Endodermal cell (in vitro differentiated cells): ENCODE data around the gene ASRGL1. TPM values are rescaled to one million over a fixed set of nuclear protein-coding genes. Genes with fewer than 3 reads are reported as not detected.
A peak's percentile ranks its signal among the peaks of the same experiment; 100 is the strongest.
"Not testable (repeated sequence)": the region's sequence is repeated elsewhere in the genome, so short reads cannot be mapped to it uniquely, and the experiment has no call there.

Experiments
- DNase-seq: peaks from one replicate; pipeline ENCODE4 v3.0.0-alpha.2; 2017
- H3K27ac ChIP-seq: 2 replicates; pipeline ENCODE4 v1.5.1; 2013; ENCODE audit warnings: mild to moderate bottlenecking, low read depth, low read length, moderate library complexity
- H3K27me3 ChIP-seq: 2 replicates; pipeline ENCODE4 v1.6.1; 2013; ENCODE audit warnings: mild to moderate bottlenecking, low read length, moderate library complexity; ENCODE audit not compliant: insufficient read depth, control insufficient read depth, poor library complexity, severe bottlenecking
- H3K36me3 ChIP-seq: 2 replicates; pipeline ENCODE4 v1.7.0; 2013; ENCODE audit warnings: mild to moderate bottlenecking, low read length, moderate library complexity; ENCODE audit not compliant: control insufficient read depth, insufficient read depth
- H3K4me1 ChIP-seq: one replicate; pipeline ENCODE4 v1.7.0; 2013; ENCODE audit warnings: low read length; ENCODE audit not compliant: control insufficient read depth, insufficient read depth
- H3K4me3 ChIP-seq: 2 replicates; pipeline ENCODE4 v1.5.1; 2013; ENCODE audit warnings: mild to moderate bottlenecking, low read length, moderate library complexity
- H3K9ac ChIP-seq: 2 replicates; pipeline ENCODE4 v1.6.1; 2013; ENCODE audit warnings: mild to moderate bottlenecking, low read length, moderate library complexity; ENCODE audit not compliant: poor library complexity, severe bottlenecking; ENCODE audit errors: extremely low read depth
- H3K9me3 ChIP-seq: 2 replicates; pipeline ENCODE4 v1.6.1; 2013; ENCODE audit warnings: mild to moderate bottlenecking, low read length, moderate library complexity; ENCODE audit not compliant: control insufficient read depth
- H3K27ac Mint-ChIP-seq: 2 replicates; pipeline ENCODE4 v1.8.0; 2020; ENCODE audit warnings: mixed read lengths
- H3K27me3 Mint-ChIP-seq: 2 replicates; pipeline ENCODE4 v1.8.0; 2021; ENCODE audit warnings: mild to moderate bottlenecking, mixed read lengths; ENCODE audit not compliant: insufficient read depth
- H3K36me3 Mint-ChIP-seq: 2 replicates; pipeline ENCODE4 v1.8.0; 2020; ENCODE audit warnings: low read depth, mixed read lengths
- H3K4me1 Mint-ChIP-seq: 2 replicates; pipeline ENCODE4 v1.8.0; 2020; ENCODE audit warnings: mixed read lengths
- H3K4me3 Mint-ChIP-seq: 2 replicates; pipeline ENCODE4 v1.8.0; 2020; ENCODE audit warnings: mild to moderate bottlenecking, moderate library complexity, mixed read lengths
- H3K9me3 Mint-ChIP-seq: 2 replicates; pipeline ENCODE4 v1.8.0; 2020; ENCODE audit warnings: mild to moderate bottlenecking, mixed read lengths
- CTCF ChIP-seq: fragments of 200-600 bp; sonication (generic); conservative IDR thresholded peaks from 2 replicates; pipeline ENCODE4 v1.5.0; 2021; ENCODE audit warnings: antibody characterized with exemption, mild to moderate bottlenecking
- WGBS, 2 experiments: methylation state at CpG; one replicate each; pipeline versions ENCODE4 v1.1.5 to v1.1.7; 2013; ENCODE audit warnings: missing lambda C conversion rate in 2 of 2, mixed read lengths in 1 of 2; ENCODE audit not compliant: insufficient coverage in 1 of 2, insufficient read length in 1 of 2; 5-methylcytosine and 5-hydroxymethylcytosine counted together
- total RNA-seq, 2 donors: library from RNA; stranded (reverse); fragmentation: NEBNext Ultra II Directional in 1 of 2; extraction: Animal tissue kit (Norgen Biotek cat#: 25700) in 1 of 2; gene quantifications; 2 replicates in 1 of 2; 3 replicates in 1 of 2; pipeline ENCODE4 v1.2.1, GENCODE V29; 2021

The ASRGL1 gene
- total RNA-seq, 2 donors from 2014 or later: 39.8 to 61.8 TPM

GRCh38 chr11:62338218-62338617 lies 970 bp downstream of the ASRGL1 start:
- Mint-ChIP-seq H3K36me3 (peaks cover 9% of the 10 kb centered on the region), H3K4me1 (peaks cover 21% of the 10 kb centered on the region), H3K9me3 (peaks cover 1% of the 10 kb centered on the region), H3K27me3 (peaks cover 41% of the 10 kb centered on the region), H3K4me3 (peak overlapping the region; percentile 81), H3K27ac (no peak overlapping the region)
- Histone ChIP-seq H3K27me3 (peaks cover 19% of the 10 kb centered on the region), H3K27ac (no peak overlapping the region), H3K9ac (peak overlapping the region; percentile 59), H3K4me1 (peaks cover 7% of the 10 kb centered on the region), H3K4me3 (peak overlapping the region; percentile 93), H3K36me3 (peaks cover 23% of the 10 kb centered on the region), H3K9me3 (no peaks in the 10 kb centered on the region)
- no peak for TF ChIP-seq CTCF
- WGBS, 2 experiments: 45 to 67% methylated on average over 1 of the region's 1 CpG
- DNase-seq: no peak

GRCh38 chr11:62340269-62340901 lies 3.1 kb downstream of the ASRGL1 start:
- H3K27ac Mint-ChIP-seq: no peak overlapping the region
- no peak overlapping the region for H3K27ac ChIP-seq
- no peaks in the 10 kb centered on the region for H3K9me3 ChIP-seq
- H3K4me1 ChIP-seq: peaks cover 7% of the 10 kb centered on the region
- H3K4me3 Mint-ChIP-seq: no peak overlapping the region
- H3K4me1 Mint-ChIP-seq: peaks cover 21% of the 10 kb centered on the region
- H3K4me3 ChIP-seq: no peak overlapping the region
- H3K27me3 Mint-ChIP-seq: peaks cover 23% of the 10 kb centered on the region
- WGBS, 2 experiments: 78 to 90% methylated on average over 3 to 6 of the region's 6 CpGs
- peaks cover 33% of the 10 kb centered on the region for H3K36me3 ChIP-seq
- H3K27me3 ChIP-seq: peaks cover 2% of the 10 kb centered on the region
- no peak overlapping the region for H3K9ac ChIP-seq
- peaks cover 18% of the 10 kb centered on the region for H3K36me3 Mint-ChIP-seq
- peak; percentile 83 for DNase-seq
- H3K9me3 Mint-ChIP-seq: peaks cover 1% of the 10 kb centered on the region
- TF ChIP-seq CTCF: peak; percentile 90

GRCh38 chr11:62341588-62341987 lies 4.3 kb downstream of the ASRGL1 start:
- Histone ChIP-seq H3K9ac (no peak overlapping the region), H3K9me3 (no peaks in the 10 kb centered on the region), H3K27me3 (no peaks in the 10 kb centered on the region), H3K36me3 (peaks cover 33% of the 10 kb centered on the region), H3K27ac (no peak overlapping the region), H3K4me1 (peaks cover 7% of the 10 kb centered on the region), H3K4me3 (no peak overlapping the region)
- Mint-ChIP-seq H3K27ac (no peak overlapping the region), H3K27me3 (peaks cover 11% of the 10 kb centered on the region), H3K4me3 (no peak overlapping the region), H3K36me3 (peaks cover 23% of the 10 kb centered on the region), H3K9me3 (no peaks in the 10 kb centered on the region), H3K4me1 (peaks cover 21% of the 10 kb centered on the region)
- no peak for TF ChIP-seq CTCF
- no peak for DNase-seq
- WGBS, 2 experiments: 82 to 98% methylated on average over 3 to 4 of the region's 4 CpGs

GRCh38 chr11:62343646-62344190 lies 6.5 kb downstream of the ASRGL1 start:
- H3K27me3 ChIP-seq, H3K9me3 Mint-ChIP-seq, H3K27ac ChIP-seq, H3K4me1 ChIP-seq, H3K4me3 ChIP-seq, H3K4me3 Mint-ChIP-seq, H3K27me3 Mint-ChIP-seq, H3K27ac Mint-ChIP-seq, H3K9ac ChIP-seq, DNase-seq, H3K9me3 ChIP-seq: not testable (repeated sequence)
- H3K36me3 ChIP-seq: peaks cover 42% of the 10 kb centered on the region
- peaks cover 23% of the 10 kb centered on the region for H3K36me3 Mint-ChIP-seq
- 98 to 100% methylated on average over 5 to 7 of the region's 7 CpGs for WGBS, 2 experiments
- H3K4me1 Mint-ChIP-seq: peaks cover 14% of the 10 kb centered on the region
